ENCODE results near the gene CLEC20A.
A peak's percentile ranks its signal among the peaks of the same experiment; 100 is the strongest.

CLEC20A gene

GRCh38 chr1:178496410-178497135 lies at the start of gene CLEC20A:
TSS of gene CLEC20A (minus strand) at chr1:178496964. CDS start at chr1:178496939, 25 bp downstream.
- H3K36me3 ChIP-seq: no peaks in the 10 kb centered on the region
- peak within 1 kb of the TSS; percentile 57 for H3K4me2 ChIP-seq
- no peak within 1 kb of the TSS; the same call in 1 of the 2 replicates for H3K9ac ChIP-seq
- no peak within 1 kb of the TSS for H3K4me3 ChIP-seq
- peaks cover 39% of the 10 kb centered on the region for H3K4me1 ChIP-seq
- H3K9me3 ChIP-seq: no peaks in the 10 kb centered on the region
- TF ChIP-seq Cebpa-rat (IDR thresholded peaks at IDR 0.05): no peak
- no peaks in the 10 kb centered on the region for H4K20me1 ChIP-seq
- H3K27ac ChIP-seq: peak within 1 kb of the TSS; percentile 65
- no peaks in the 10 kb centered on the region for H3K27me3 ChIP-seq

- Histone ChIP-seq H3K4me2 (no peak overlapping the region), H3K4me3 (no peak overlapping the region)
Observed at GRCh38 chr1:178544531-178544930, 47.8 kb upstream of the CLEC20A start.

GRCh38 chr1:178543290-178543607 lies 46.5 kb upstream of the CLEC20A start:
- H3K27me3 ChIP-seq: no peaks in the 10 kb centered on the region
- H3K9ac ChIP-seq: peak overlapping the region; percentile 83
- peak overlapping the region; percentile 90 for H3K4me3 ChIP-seq
- no peaks in the 10 kb centered on the region for H4K20me1 ChIP-seq
- peaks cover 10% of the 10 kb centered on the region for H3K4me1 ChIP-seq
- H3K9me3 ChIP-seq: no peaks in the 10 kb centered on the region
- TF ChIP-seq Cebpa-rat (IDR thresholded peaks at IDR 0.05): no peak
- no peak overlapping the region for H3K27ac ChIP-seq
- peak overlapping the region; percentile 92 for H3K4me2 ChIP-seq
- peaks cover 18% of the 10 kb centered on the region; the same call in 1 of the 2 replicates for H3K36me3 ChIP-seq

More at GRCh38 chr1:178544531-178544930, 47.8 kb upstream of the CLEC20A start:
- TF ChIP-seq Cebpa-rat (IDR thresholded peaks at IDR 0.05): no peak
- Histone ChIP-seq H3K9ac (no peak overlapping the region), H3K36me3 (peaks cover 18% of the 10 kb centered on the region; the same call in 1 of the 2 replicates), H4K20me1 (no peaks in the 10 kb centered on the region), H3K4me1 (peaks cover 10% of the 10 kb centered on the region), H3K27me3 (no peaks in the 10 kb centered on the region), H3K9me3 (no peaks in the 10 kb centered on the region), H3K27ac (no peak overlapping the region)

GRCh38 chr1:178542554-178543289 lies 46.0 kb upstream of the CLEC20A start:
- Histone ChIP-seq H3K4me2 (peak overlapping the region; percentile 92), H3K27me3 (no peaks in the 10 kb centered on the region), H3K9ac (peak overlapping the region; percentile 83), H3K4me1 (peaks cover 10% of the 10 kb centered on the region), H4K20me1 (no peaks in the 10 kb centered on the region), H3K36me3 (peaks cover 16% of the 10 kb centered on the region; the same call in 1 of the 2 replicates), H3K4me3 (peak overlapping the region; percentile 90), H3K9me3 (no peaks in the 10 kb centered on the region), H3K27ac (peak overlapping the region; percentile 77)
- no peak for TF ChIP-seq Cebpa-rat (IDR thresholded peaks at IDR 0.05)

- Histone ChIP-seq H3K9me3 (no peaks in the 10 kb centered on the region), H3K4me3 (peak overlapping the region; percentile 90), H4K20me1 (no peaks in the 10 kb centered on the region), H3K4me1 (peaks cover 10% of the 10 kb centered on the region), H3K4me2 (peak overlapping the region; percentile 92), H3K36me3 (peaks cover 9% of the 10 kb centered on the region; the same call in 1 of the 2 replicates), H3K27me3 (no peaks in the 10 kb centered on the region), H3K27ac (peak overlapping the region; percentile 77), H3K9ac (peak overlapping the region; percentile 83)
- no peak for TF ChIP-seq Cebpa-rat (IDR thresholded peaks at IDR 0.05)
Observed at GRCh38 chr1:178541829-178542553, 45.2 kb upstream of the CLEC20A start.

- Histone ChIP-seq H3K36me3 (peaks cover 6% of the 10 kb centered on the region; the same call in 1 of the 2 replicates), H4K20me1 (no peaks in the 10 kb centered on the region), H3K9ac (peak overlapping the region; percentile 83), H3K4me3 (peak overlapping the region; percentile 90), H3K4me1 (peaks cover 10% of the 10 kb centered on the region), H3K27ac (no peak overlapping the region), H3K9me3 (no peaks in the 10 kb centered on the region), H3K27me3 (no peaks in the 10 kb centered on the region), H3K4me2 (peak overlapping the region; percentile 92)
- TF ChIP-seq Cebpa-rat (IDR thresholded peaks at IDR 0.05): no peak
Observed at GRCh38 chr1:178541379-178541778, 44.6 kb upstream of the CLEC20A start.

- Histone ChIP-seq H3K9me3 (no peaks in the 10 kb centered on the region), H3K4me2 (no peak overlapping the region), H3K9ac (no peak overlapping the region), H3K4me3 (no peak overlapping the region), H3K27ac (no peak overlapping the region), H4K20me1 (no peaks in the 10 kb centered on the region), H3K27me3 (no peaks in the 10 kb centered on the region), H3K4me1 (peaks cover 10% of the 10 kb centered on the region), H3K36me3 (peaks cover 4% of the 10 kb centered on the region; the same call in 1 of the 2 replicates)
- no peak for TF ChIP-seq Cebpa-rat (IDR thresholded peaks at IDR 0.05)
Observed at GRCh38 chr1:178540646-178541045, 43.9 kb upstream of the CLEC20A start.

- Histone ChIP-seq H3K9me3 (no peaks in the 10 kb centered on the region), H3K4me3 (no peak overlapping the region), H3K27me3 (no peaks in the 10 kb centered on the region), H3K4me2 (no peak overlapping the region), H3K9ac (no peak overlapping the region), H3K27ac (no peak overlapping the region), H4K20me1 (no peaks in the 10 kb centered on the region), H3K36me3 (no peaks in the 10 kb centered on the region), H3K4me1 (peaks cover 10% of the 10 kb centered on the region)
- TF ChIP-seq Cebpa-rat (IDR thresholded peaks at IDR 0.05): no peak
Observed at GRCh38 chr1:178540204-178540603, 43.4 kb upstream of the CLEC20A start.

- no peaks in the 10 kb centered on the region for H3K9me3 ChIP-seq
- no peak overlapping the region for H3K4me2 ChIP-seq
- no peaks in the 10 kb centered on the region for H3K36me3 ChIP-seq
- no peaks in the 10 kb centered on the region for H3K27me3 ChIP-seq
- H3K27ac ChIP-seq: no peak overlapping the region
- H3K4me1 ChIP-seq: peaks cover 10% of the 10 kb centered on the region
- no peak overlapping the region for H3K4me3 ChIP-seq
- H4K20me1 ChIP-seq: no peaks in the 10 kb centered on the region
- no peak for TF ChIP-seq Cebpa-rat (IDR thresholded peaks at IDR 0.05)
- no peak overlapping the region for H3K9ac ChIP-seq
Observed at GRCh38 chr1:178539291-178539690, 42.5 kb upstream of the CLEC20A start.

Measured in BLaER1 (cell line).